ENCODE data around the gene CXCL13.

CXCL13 gene

GRCh38 chr4:77624213-77624612 is 18.6 kb downstream of the CXCL13 start:
- no peak for TF ChIP-seq CTCF (IDR thresholded peaks at IDR 0.05; ENCODE audit: insufficient read depth, low read length, poor library complexity, severe bottlenecking)
- no peak for DNase-seq (ENCODE audit: extremely low read depth, insufficient read length)
- H3K4me3 ChIP-seq (replicated peaks; ENCODE audit: low read depth, low read length), result no peak overlapping the region
- H3K36me3 ChIP-seq (ENCODE audit: control insufficient read depth, insufficient read depth, low read length), result no peaks in the 10 kb centered on the region
- no peaks in the 10 kb centered on the region; the same call in 1 of the 2 replicates for H3K27me3 ChIP-seq (replicated peaks; ENCODE audit: control insufficient read depth, insufficient read depth, low read length)

GRCh38 chr4:77625485-77625884 is 19.9 kb downstream of the CXCL13 start:
- no peak for DNase-seq (ENCODE audit: extremely low read depth, insufficient read length)
- no peak for TF ChIP-seq CTCF (IDR thresholded peaks at IDR 0.05; ENCODE audit: insufficient read depth, low read length, poor library complexity, severe bottlenecking)
- H3K27me3 ChIP-seq (replicated peaks; ENCODE audit: control insufficient read depth, insufficient read depth, low read length), result no peaks in the 10 kb centered on the region; the same call in 1 of the 2 replicates
- no peak overlapping the region for H3K4me3 ChIP-seq (replicated peaks; ENCODE audit: low read depth, low read length)
- H3K36me3 ChIP-seq (ENCODE audit: control insufficient read depth, insufficient read depth, low read length), result no peaks in the 10 kb centered on the region

DNA sequence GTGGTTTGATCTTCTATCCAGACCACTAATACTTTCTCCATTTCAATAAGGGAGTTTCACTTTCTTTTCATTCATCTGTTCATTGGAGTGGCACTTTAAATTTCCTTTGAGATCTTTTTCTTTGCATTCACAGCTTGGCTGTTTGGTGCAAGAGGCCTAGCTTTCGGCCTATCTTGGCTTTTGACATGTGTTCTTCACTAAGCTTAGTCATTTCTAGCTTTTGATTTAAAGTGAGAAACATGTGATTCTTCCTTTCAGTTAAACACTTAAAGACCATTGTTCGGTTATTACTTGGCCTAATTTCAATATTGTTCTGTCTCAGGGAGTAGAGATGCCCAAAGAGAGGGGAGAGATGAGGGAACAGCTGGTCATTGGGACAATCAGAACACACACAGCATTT is 24.3 kb downstream of the CXCL13 start:
- no peak for DNase-seq (ENCODE audit: extremely low read depth, insufficient read length)
- H3K27me3 ChIP-seq (replicated peaks; ENCODE audit: control insufficient read depth, insufficient read depth, low read length), result peaks cover 2% of the 10 kb centered on the region; the same call in 1 of the 2 replicates
- no peaks in the 10 kb centered on the region for H3K36me3 ChIP-seq (ENCODE audit: control insufficient read depth, insufficient read depth, low read length)
- H3K4me3 ChIP-seq (replicated peaks; ENCODE audit: low read depth, low read length), result no peak overlapping the region
- TF ChIP-seq CTCF (IDR thresholded peaks at IDR 0.05; ENCODE audit: insufficient read depth, low read length, poor library complexity, severe bottlenecking), result no peak

GRCh38 chr4:77631276-77631675 is 25.7 kb downstream of the CXCL13 start:
- no peak for TF ChIP-seq CTCF (IDR thresholded peaks at IDR 0.05; ENCODE audit: insufficient read depth, low read length, poor library complexity, severe bottlenecking)
- peaks cover 2% of the 10 kb centered on the region; the same call in 1 of the 2 replicates for H3K27me3 ChIP-seq (replicated peaks; ENCODE audit: control insufficient read depth, insufficient read depth, low read length)
- DNase-seq (ENCODE audit: extremely low read depth, insufficient read length), result no peak

DNA sequence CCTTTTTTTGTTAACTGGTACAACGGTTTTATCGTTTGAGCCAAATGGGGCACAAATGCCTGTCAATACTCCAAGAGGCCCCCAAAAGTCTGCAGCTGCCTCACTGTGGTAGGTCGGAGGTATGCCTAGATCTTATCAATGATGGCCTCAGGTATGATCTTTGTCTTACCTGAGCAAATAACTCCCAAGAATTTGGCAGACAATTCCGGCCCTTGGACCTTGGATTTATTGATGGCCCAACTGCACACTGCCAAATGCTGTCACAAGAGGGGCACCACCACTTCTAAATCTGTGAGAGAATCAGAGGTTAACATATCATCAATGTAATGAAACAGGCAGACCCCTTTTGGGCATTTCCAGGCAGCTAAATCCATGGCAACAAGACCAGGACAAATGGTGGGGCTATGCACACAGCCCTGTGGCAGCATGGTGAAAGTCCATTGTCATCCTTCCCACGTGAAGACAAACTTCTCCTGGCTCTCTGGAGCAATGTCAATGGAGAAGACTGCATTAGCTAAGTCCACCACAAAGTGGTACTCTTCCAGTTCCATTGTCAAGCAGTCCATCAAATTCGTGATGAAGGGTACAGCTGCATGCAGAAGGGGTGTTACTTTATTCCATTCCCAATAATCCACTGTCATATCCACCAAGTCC is 28.6 kb downstream of the CXCL13 start:
- no peak for TF ChIP-seq CTCF (IDR thresholded peaks at IDR 0.05; ENCODE audit: insufficient read depth, low read length, poor library complexity, severe bottlenecking)
- no peaks in the 10 kb centered on the region for H3K36me3 ChIP-seq (ENCODE audit: control insufficient read depth, insufficient read depth, low read length)
- DNase-seq (ENCODE audit: extremely low read depth, insufficient read length), result no peak
- peaks cover 2% of the 10 kb centered on the region; the same call in 1 of the 2 replicates for H3K27me3 ChIP-seq (replicated peaks; ENCODE audit: control insufficient read depth, insufficient read depth, low read length)
- H3K4me3 ChIP-seq (replicated peaks; ENCODE audit: low read depth, low read length), result no peak overlapping the region

More at GRCh38 chr4:77631276-77631675, 25.7 kb downstream of the CXCL13 start:
- H3K4me3 ChIP-seq (replicated peaks; ENCODE audit: low read depth, low read length), result no peak overlapping the region
- H3K36me3 ChIP-seq (ENCODE audit: control insufficient read depth, insufficient read depth, low read length), result no peaks in the 10 kb centered on the region
